Activated naive CD8-positive, alpha-beta T cell treated with anti-CD3 and anti-CD28 coated beads, Interleukin-2, amount 50 U/mL, for 24 hours (primary cell): ENCODE measurements around the gene SPANXN1.
"Not testable (repeated sequence)": the region's sequence is repeated elsewhere in the genome, so short reads cannot be mapped to it uniquely, and the experiment has no call there.

Experiments
- ATAC-seq: fragments of 150-1000 bp; cut with Tn5 transposase; one replicate; pipeline ENCODE4 v1.10.0; 2021
- DNase-seq: peaks from one replicate; pipeline ENCODE4 v3.0.0; 2021
- H3K27ac Mint-ChIP-seq: one replicate; pipeline ENCODE4 v1.8.0; 2021; ENCODE audit warnings: mild to moderate bottlenecking, mixed read lengths
- H3K27me3 Mint-ChIP-seq: one replicate; pipeline ENCODE4 v1.8.0; 2021; ENCODE audit warnings: mixed read lengths
- H3K36me3 Mint-ChIP-seq: one replicate; pipeline ENCODE4 v1.8.0; 2021; ENCODE audit warnings: low read depth, mixed read lengths
- H3K4me1 Mint-ChIP-seq: one replicate; pipeline ENCODE4 v1.8.0; 2021; ENCODE audit warnings: mixed read lengths
- H3K4me3 Mint-ChIP-seq: one replicate; pipeline ENCODE4 v1.8.0; 2021; ENCODE audit warnings: mild to moderate bottlenecking, moderate library complexity, mixed read lengths
- H3K9me3 Mint-ChIP-seq: one replicate; pipeline ENCODE4 v1.8.0; 2021; ENCODE audit warnings: mixed read lengths

Gene SPANXN1

GRCh38 chrX:145247203-145247602, at the start of gene SPANXN1:
TSS of gene SPANXN1 (plus strand) at chrX:145247503. CDS start at chrX:145247587, 84 bp downstream.
- not testable (repeated sequence) for H3K4me3 Mint-ChIP-seq, H3K4me1 Mint-ChIP-seq, DNase-seq, H3K27ac Mint-ChIP-seq, H3K36me3 Mint-ChIP-seq, ATAC-seq, H3K27me3 Mint-ChIP-seq, H3K9me3 Mint-ChIP-seq

GRCh38 chrX:145199078-145199477, 48.2 kb upstream of the SPANXN1 start:
- Mint-ChIP-seq H3K4me3 (no peak overlapping the region), H3K27me3 (no peaks in the 10 kb centered on the region), H3K27ac (no peak overlapping the region), H3K36me3 (no peaks in the 10 kb centered on the region), H3K4me1 (no peaks in the 10 kb centered on the region), H3K9me3 (peaks cover 3% of the 10 kb centered on the region)
- no peak for ATAC-seq
- DNase-seq: no peak

GRCh38 chrX:145213504-145213903, 33.8 kb upstream of the SPANXN1 start:
- Mint-ChIP-seq H3K27ac (no peak overlapping the region), H3K36me3 (no peaks in the 10 kb centered on the region), H3K4me1 (no peaks in the 10 kb centered on the region), H3K4me3 (no peak overlapping the region), H3K27me3 (no peaks in the 10 kb centered on the region), H3K9me3 (peaks cover 3% of the 10 kb centered on the region)
- no peak for DNase-seq
- no peak for ATAC-seq

- ATAC-seq (peak; percentile 24), DNase-seq (no peak)
- Mint-ChIP-seq H3K27ac (no peak overlapping the region), H3K4me1 (no peaks in the 10 kb centered on the region), H3K9me3 (no peaks in the 10 kb centered on the region), H3K36me3 (no peaks in the 10 kb centered on the region), H3K27me3 (no peaks in the 10 kb centered on the region), H3K4me3 (no peak overlapping the region)
These were observed 44.9 kb downstream of the SPANXN1 start for GRCh38 chrX:145292218-145292617.
